Right lobe of liver (tissue), 6 donors: ENCODE measurements around the gene ALK. TPM values are rescaled to one million over a fixed set of nuclear protein-coding genes. Genes with fewer than 3 reads are reported as not detected.

Source experiments
- ATAC-seq, 4 donors: fragments of 200-7000 bp; cut with Tn5 transposase; one replicate each; pipeline ENCODE4 v1.9.1; 2020; ENCODE audit warnings: mild to moderate bottlenecking in 4 of 4, moderate library complexity in 4 of 4
- DNase-seq, 3 donors: peaks; one replicate each; pipeline ENCODE4 v3.0.0-alpha.2; 2020
- H3K27ac ChIP-seq, 3 donors: fragments of 200-600 bp; one replicate each; pipeline ENCODE4 v1.8.0; 2022
- H3K27me3 ChIP-seq, 2 donors: fragments of 200-600 bp; one replicate each; pipeline ENCODE4 v1.8.0; 2022
- H3K36me3 ChIP-seq, 4 donors: fragments of 200-600 bp; sonication (generic) in 1 of 4; one replicate each; pipeline versions ENCODE4 v1.5.1 to v1.8.0; 2017 to 2022; ENCODE audit warnings: control low read depth in 1 of 4
- H3K4me1 ChIP-seq, 4 donors: fragments of 200-600 bp; sonication (generic) in 1 of 4; one replicate each; pipeline versions ENCODE4 v1.5.1 to v1.8.0; 2017 to 2022; ENCODE audit warnings: control low read depth in 1 of 4
- H3K4me3 ChIP-seq, 3 donors: fragments of 200-600 bp; one replicate each; pipeline ENCODE4 v1.8.0; 2022
- H3K9me3 ChIP-seq, 4 donors: fragments of 200-600 bp; sonication (generic) in 1 of 4; one replicate each; pipeline versions ENCODE4 v1.5.1 to v1.8.0; 2017 to 2022; ENCODE audit warnings: control low read depth in 1 of 4
- POLR2A ChIP-seq: fragments of 450-650 bp; IDR thresholded peaks from one replicate; pipeline ENCODE4 v1.6.1; 2017; ENCODE audit warnings: antibody characterized with exemption, mild to moderate bottlenecking
- WGBS: methylation state at CpG from one replicate; pipeline ENCODE4 v1.1.6; 2018; ENCODE audit warnings: low coverage, low lambda C conversion rate; ENCODE audit not compliant: insufficient coverage; ENCODE audit errors: missing lambda C conversion rate; 5-methylcytosine and 5-hydroxymethylcytosine counted together
- intact Hi-C, 2 donors: fragments of 100-400 bp; cut with DNase I; formaldehyde crosslinking; loops; one replicate each; pipeline versions ENCODE4 v1.11.2 to v1.14.1; 2022
- total RNA-seq, 6 experiments: library from RNA; depleted of rRNA in 2 of 6; stranded (reverse); fragments of >200 nt in 2 of 6; fragmentation: NEBNext Ultra II Directional in 3 of 6; extraction: Animal tissue kit (Norgen Biotek cat#: 25700) in 3 of 6; gene quantifications; one replicate each; pipeline versions ENCODE4 v1.1.0 to v1.2.4, GENCODE V29; 2016 to 2023
- TF ChIP-seq, protein P1 (sequence below), 4 donors: fragments of 200-600 bp in 3 of 4; fragments of 450-650 bp in 1 of 4; IDR thresholded peaks; one replicate each; pipeline versions ENCODE4 v1.5.1 to v1.8.0; 2016 to 2022; ENCODE audit warnings: antibody characterized with exemption in 4 of 4, mild to moderate bottlenecking in 2 of 4
- donor health status: DM: no; HTN: yes; CAD: no.
- donor health status: DM: no; HTN: no; CAD: no.
- donor health status: DM: no; HTN: no; CAD: no.
- donor health status: DM: no; HTN: yes; CAD: no.
- donor health status: DM: no; HTN: yes; CAD: no.

ALK gene
- total RNA-seq, 6 experiments from 2014 or later = 0.04 to 0.06 TPM; not detected in 4

DNA sequence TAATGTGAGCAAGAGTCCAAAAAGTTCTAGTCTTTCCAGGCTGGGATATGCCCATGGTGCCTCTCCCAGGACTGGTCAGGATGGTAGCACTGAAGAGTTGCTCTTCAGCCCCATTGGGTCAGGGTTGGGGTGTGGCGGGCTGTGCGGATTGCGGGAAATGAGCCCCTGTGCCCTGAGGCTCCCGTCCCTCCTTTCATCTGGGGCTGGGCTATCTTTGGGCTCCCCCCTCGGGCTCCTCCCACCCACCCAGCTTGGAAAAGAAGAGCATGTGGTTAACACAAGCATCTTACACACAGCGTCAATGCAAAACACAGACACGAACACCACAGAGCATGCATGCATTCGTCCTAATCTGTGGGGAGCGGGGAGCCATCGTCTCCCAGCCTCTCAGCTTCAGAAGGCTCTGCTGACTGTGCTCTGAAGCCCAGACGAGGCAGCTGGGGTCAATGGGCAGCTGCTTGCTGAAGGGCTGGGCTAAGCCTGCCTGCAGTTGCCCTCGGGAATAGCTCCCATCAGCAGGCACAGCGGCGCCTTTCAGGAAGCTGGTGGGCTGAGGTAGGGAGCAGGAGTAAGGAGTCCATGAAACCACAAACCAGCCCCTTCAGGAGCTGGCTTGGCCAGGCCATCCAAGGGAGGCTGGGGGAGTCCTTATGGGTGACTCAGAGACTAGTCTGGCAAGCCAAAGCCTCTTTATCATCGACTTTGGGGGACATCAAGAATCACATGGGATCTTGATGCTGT is 693.3 kb downstream of the ALK start:
- no peak for TF ChIP-seq POLR2A
- TF ChIP-seq, protein P1, sequence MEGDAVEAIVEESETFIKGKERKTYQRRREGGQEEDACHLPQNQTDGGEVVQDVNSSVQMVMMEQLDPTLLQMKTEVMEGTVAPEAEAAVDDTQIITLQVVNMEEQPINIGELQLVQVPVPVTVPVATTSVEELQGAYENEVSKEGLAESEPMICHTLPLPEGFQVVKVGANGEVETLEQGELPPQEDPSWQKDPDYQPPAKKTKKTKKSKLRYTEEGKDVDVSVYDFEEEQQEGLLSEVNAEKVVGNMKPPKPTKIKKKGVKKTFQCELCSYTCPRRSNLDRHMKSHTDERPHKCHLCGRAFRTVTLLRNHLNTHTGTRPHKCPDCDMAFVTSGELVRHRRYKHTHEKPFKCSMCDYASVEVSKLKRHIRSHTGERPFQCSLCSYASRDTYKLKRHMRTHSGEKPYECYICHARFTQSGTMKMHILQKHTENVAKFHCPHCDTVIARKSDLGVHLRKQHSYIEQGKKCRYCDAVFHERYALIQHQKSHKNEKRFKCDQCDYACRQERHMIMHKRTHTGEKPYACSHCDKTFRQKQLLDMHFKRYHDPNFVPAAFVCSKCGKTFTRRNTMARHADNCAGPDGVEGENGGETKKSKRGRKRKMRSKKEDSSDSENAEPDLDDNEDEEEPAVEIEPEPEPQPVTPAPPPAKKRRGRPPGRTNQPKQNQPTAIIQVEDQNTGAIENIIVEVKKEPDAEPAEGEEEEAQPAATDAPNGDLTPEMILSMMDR (IDR thresholded peaks at IDR 0.05) = no peak
- 55% methylated on average over 7 of the region's 15 CpGs for WGBS
- DNase-seq (no peak), ATAC-seq (no peak)
- no peaks in the 10 kb centered on the region for H3K27me3 ChIP-seq
- H3K9me3 ChIP-seq = no peaks in the 10 kb centered on the region
- no peak overlapping the region for H3K4me3 ChIP-seq
- H3K36me3 ChIP-seq = no peaks in the 10 kb centered on the region
- H3K4me1 ChIP-seq = no peaks in the 10 kb centered on the region
- intact Hi-C loops = no loop called here
- H3K27ac ChIP-seq = no peak overlapping the region

DNA sequence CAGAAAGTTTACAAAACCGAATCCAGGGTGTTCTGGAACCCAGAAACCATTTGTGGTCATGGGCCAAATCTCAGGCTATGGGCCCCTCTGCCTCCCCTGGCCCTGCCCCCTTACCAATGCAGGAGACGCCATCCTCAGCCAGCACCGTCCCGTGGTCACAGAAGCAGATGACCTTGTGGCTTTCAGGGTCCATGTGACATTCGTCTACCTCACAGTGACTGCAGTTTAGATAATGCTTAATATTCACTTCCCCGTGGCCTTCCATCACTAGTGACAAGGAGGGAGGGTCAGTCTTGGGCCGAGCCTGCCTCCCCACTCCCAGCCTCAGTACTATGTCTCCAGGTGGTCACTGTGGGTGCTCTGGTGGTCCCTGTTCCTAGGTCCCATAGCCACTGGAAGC is 694.6 kb downstream of the ALK start:
- ATAC-seq = no peak

DNA sequence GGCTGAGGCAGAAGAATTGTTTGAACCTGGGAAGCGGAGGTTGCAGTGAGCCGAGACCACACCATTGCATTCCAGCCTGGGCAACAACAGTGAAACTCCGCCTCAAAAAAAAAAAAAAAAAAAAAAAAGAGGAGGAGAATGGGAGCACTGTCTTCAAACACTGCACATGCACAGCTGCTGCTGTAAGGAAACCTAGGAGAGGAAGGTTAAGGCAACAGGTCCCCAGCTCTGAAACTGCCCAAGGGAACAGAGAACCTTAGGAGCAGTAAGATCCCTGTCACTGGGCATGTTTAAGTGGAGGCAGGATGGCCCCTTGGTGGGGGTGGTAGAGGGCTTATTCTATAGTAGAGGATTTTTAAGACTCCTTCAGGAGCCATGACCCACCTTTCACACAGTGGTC is 695.0 kb downstream of the ALK start:
- DNase-seq (no peak), ATAC-seq (no peak)
- Histone ChIP-seq H3K4me3 (no peak overlapping the region), H3K36me3 (no peaks in the 10 kb centered on the region), H3K27ac (no peak overlapping the region), H3K4me1 (no peaks in the 10 kb centered on the region), H3K9me3 (no peaks in the 10 kb centered on the region), H3K27me3 (no peaks in the 10 kb centered on the region)
- no peak for TF ChIP-seq POLR2A
- TF ChIP-seq, protein P1 (IDR thresholded peaks at IDR 0.05) = no peak
- intact Hi-C loops = no loop called here
- WGBS = no CpG with 5 or more reads among the region's 3 CpGs

More for the DNA sequence above, 694.6 kb downstream of the ALK start:
- DNase-seq = no peak
- H3K36me3 ChIP-seq = no peaks in the 10 kb centered on the region
- intact Hi-C loops = no loop called here
- no peaks in the 10 kb centered on the region for H3K4me1 ChIP-seq
- H3K27ac ChIP-seq = no peak overlapping the region
- TF ChIP-seq POLR2A = no peak
- TF ChIP-seq, protein P1 (IDR thresholded peaks at IDR 0.05) = no peak
- H3K27me3 ChIP-seq = no peaks in the 10 kb centered on the region
- no peaks in the 10 kb centered on the region for H3K9me3 ChIP-seq
- WGBS = 33% methylated on average over 4 of the region's 7 CpGs
- no peak overlapping the region for H3K4me3 ChIP-seq

DNA sequence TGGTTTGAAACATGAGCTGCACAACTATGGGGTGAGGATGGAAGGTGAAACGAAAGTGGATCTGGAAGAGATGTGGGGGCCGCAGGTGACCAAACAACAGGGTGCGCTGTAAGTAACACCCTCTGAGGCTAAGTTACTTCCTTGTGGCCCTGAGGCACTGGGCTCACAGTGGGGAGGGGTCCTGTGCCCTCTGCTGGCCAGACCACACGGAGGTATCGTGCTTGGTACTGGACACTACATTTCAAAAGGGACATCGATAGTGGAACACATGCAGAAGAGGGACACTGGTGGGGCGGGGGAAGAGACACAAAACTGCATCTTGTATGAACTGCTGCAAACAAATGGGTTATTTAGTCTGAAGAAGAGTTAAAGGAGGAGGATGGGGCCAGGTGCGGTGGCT is 695.6 kb downstream of the ALK start:
- 63% methylated on average over 6 of the region's 8 CpGs for WGBS
- no peak overlapping the region for H3K4me3 ChIP-seq
- no peaks in the 10 kb centered on the region for H3K9me3 ChIP-seq
- no peak for TF ChIP-seq POLR2A
- TF ChIP-seq, protein P1 (IDR thresholded peaks at IDR 0.05) = no peak
- intact Hi-C loops = no loop called here
- H3K27me3 ChIP-seq = no peaks in the 10 kb centered on the region
- DNase-seq (no peak), ATAC-seq (no peak)
- no peaks in the 10 kb centered on the region for H3K36me3 ChIP-seq
- H3K27ac ChIP-seq = no peak overlapping the region
- no peaks in the 10 kb centered on the region for H3K4me1 ChIP-seq
